HepG2 (cell line): ENCODE data around the gene LASP1. TPM values are rescaled to one million over a fixed set of nuclear protein-coding genes. Genes with fewer than 3 reads are reported as not detected.

Experiments
- CC2D1A ChIP-seq: sonication (generic); formaldehyde crosslinking; IDR thresholded peaks from 2 replicates; pipeline ENCODE4 v1.8.1; 2023; ENCODE audit warnings: mild to moderate bottlenecking, missing genetic modification reagents
- FOXJ3 ChIP-seq: sonication (generic); formaldehyde crosslinking; IDR thresholded peaks from 2 replicates; pipeline ENCODE4 v1.4.0; 2020; ENCODE audit warnings: missing genetic modification reagents, mild to moderate bottlenecking, borderline replicate concordance
- MAF1 ChIP-seq: sonication (generic); formaldehyde crosslinking; IDR thresholded peaks from 2 replicates; pipeline ENCODE4 v1.5.0; 2020; ENCODE audit warnings: missing genetic modification reagents, borderline replicate concordance
- MTA1 ChIP-seq: sonication (generic); formaldehyde crosslinking; IDR thresholded peaks from 2 replicates; pipeline ENCODE4 v1.4.0; 2020; ENCODE audit warnings: missing genetic modification reagents, mild to moderate bottlenecking, borderline replicate concordance
- NAIF1 ChIP-seq: sonication (generic); formaldehyde crosslinking; IDR thresholded peaks from 2 replicates; pipeline ENCODE4 v1.5.0; 2020; ENCODE audit warnings: mild to moderate bottlenecking, missing genetic modification reagents, borderline replicate concordance
- RAD21 ChIP-seq: fragments of 450-650 bp; formaldehyde crosslinking; IDR thresholded peaks from 2 replicates; pipeline ENCODE4 v1.5.0; 2020; ENCODE audit warnings: mild to moderate bottlenecking
- SRSF1 ChIP-seq: fragments of 200-400 bp; formaldehyde crosslinking; optimal IDR thresholded peaks from 2 replicates; pipeline ENCODE3; 2017; ENCODE audit warnings: mild to moderate bottlenecking, low read depth, low read length, moderate library complexity
- TCF7L2 ChIP-seq: IDR thresholded peaks from 2 replicates; pipeline ENCODE4 v1.6.1; 2011; ENCODE audit warnings: mild to moderate bottlenecking, low read depth, low read length, moderate library complexity
- ZFP37 ChIP-seq: sonication (generic); formaldehyde crosslinking; IDR thresholded peaks from 2 replicates; pipeline ENCODE4 v1.4.0; 2020; ENCODE audit warnings: missing genetic modification reagents, borderline replicate concordance
- ZMAT3 ChIP-seq: sonication (generic); formaldehyde crosslinking; conservative IDR thresholded peaks from 2 replicates; pipeline ENCODE4 v1.7.0; 2021; ENCODE audit warnings: missing genetic modification reagents
- ZNF234 ChIP-seq: sonication (generic); formaldehyde crosslinking; conservative IDR thresholded peaks from 2 replicates; pipeline ENCODE4 v1.5.1; 2020; ENCODE audit warnings: mild to moderate bottlenecking, missing genetic modification reagents
- ZNF30 ChIP-seq: sonication (generic); formaldehyde crosslinking; IDR thresholded peaks from 2 replicates; pipeline ENCODE4 v1.5.0; 2020; ENCODE audit warnings: mild to moderate bottlenecking, missing genetic modification reagents
- ZNF337 ChIP-seq: sonication (generic); formaldehyde crosslinking; IDR thresholded peaks from 2 replicates; pipeline ENCODE4 v1.5.1; 2020; ENCODE audit warnings: missing genetic modification reagents, low read depth, mild to moderate bottlenecking, borderline replicate concordance
- ZNF713 ChIP-seq: sonication (generic); formaldehyde crosslinking; IDR thresholded peaks from 2 replicates; pipeline ENCODE4 v1.4.0; 2020; ENCODE audit warnings: mild to moderate bottlenecking, missing genetic modification reagents
- ZNF879 ChIP-seq: sonication (generic); formaldehyde crosslinking; IDR thresholded peaks from 2 replicates; pipeline ENCODE4 v1.8.1; 2023; ENCODE audit warnings: missing genetic modification reagents
- polyA plus RNA-seq, 8 experiments: library from polyadenylated mRNA; depleted of rRNA in 3 of 8; stranded (reverse) in 7 of 8; unstranded in 1 of 8; fragments of >200 nt; fragmentation: Illumina TruSeq in 4 of 8; extraction: Trizol in 4 of 8; gene quantifications; 2 replicates each; pipeline versions ENCODE4 v1.2.1 to v1.2.3, GENCODE V29; 2011 to 2016; ENCODE audit warnings: low read depth in 4 of 8, missing spikeins in 1 of 8, mixed read lengths in 1 of 8; ENCODE audit not compliant: insufficient read depth in 1 of 8
- total RNA-seq, 5 experiments: library from RNA; depleted of rRNA; stranded (reverse); fragments of >200 nt; fragmentation: Illumina TruSeq; extraction: Trizol; gene quantifications; 2 replicates each; pipeline ENCODE4 v1.2.3, GENCODE V29; 2016; ENCODE audit warnings: low read depth in 1 of 5
- TF ChIP-seq, protein P1 (sequence below): sonication (generic); formaldehyde crosslinking; IDR thresholded peaks from 2 replicates; pipeline ENCODE4 v1.4.0; 2020; ENCODE audit warnings: mild to moderate bottlenecking, missing genetic modification reagents
- TF ChIP-seq, protein P2 (sequence below): sonication (generic); formaldehyde crosslinking; IDR thresholded peaks from 2 replicates; pipeline ENCODE4 v1.5.0; 2020; ENCODE audit warnings: mild to moderate bottlenecking, missing genetic modification reagents
- TF ChIP-seq, protein P3 (sequence below): sonication (generic); formaldehyde crosslinking; IDR thresholded peaks from 2 replicates; pipeline ENCODE4 v1.5.0; 2020; ENCODE audit warnings: missing genetic modification reagents
- TF ChIP-seq, protein P4 (sequence below): sonication (generic); formaldehyde crosslinking; IDR thresholded peaks from 2 replicates; pipeline ENCODE4 v1.5.1; 2020; ENCODE audit warnings: missing genetic modification reagents, mild to moderate bottlenecking, borderline replicate concordance
- TF ChIP-seq, protein P5 (sequence below): sonication (generic); formaldehyde crosslinking; IDR thresholded peaks from 2 replicates; pipeline ENCODE4 v1.8.1; 2023; ENCODE audit warnings: mild to moderate bottlenecking, missing genetic modification reagents

Gene LASP1
- total and polyA plus RNA-seq, 2 of the 13 experiments (the other 11 are each of a cell fraction or from before 2014, with no cell fraction given) = 70.1 to 97.0 TPM

DNA sequence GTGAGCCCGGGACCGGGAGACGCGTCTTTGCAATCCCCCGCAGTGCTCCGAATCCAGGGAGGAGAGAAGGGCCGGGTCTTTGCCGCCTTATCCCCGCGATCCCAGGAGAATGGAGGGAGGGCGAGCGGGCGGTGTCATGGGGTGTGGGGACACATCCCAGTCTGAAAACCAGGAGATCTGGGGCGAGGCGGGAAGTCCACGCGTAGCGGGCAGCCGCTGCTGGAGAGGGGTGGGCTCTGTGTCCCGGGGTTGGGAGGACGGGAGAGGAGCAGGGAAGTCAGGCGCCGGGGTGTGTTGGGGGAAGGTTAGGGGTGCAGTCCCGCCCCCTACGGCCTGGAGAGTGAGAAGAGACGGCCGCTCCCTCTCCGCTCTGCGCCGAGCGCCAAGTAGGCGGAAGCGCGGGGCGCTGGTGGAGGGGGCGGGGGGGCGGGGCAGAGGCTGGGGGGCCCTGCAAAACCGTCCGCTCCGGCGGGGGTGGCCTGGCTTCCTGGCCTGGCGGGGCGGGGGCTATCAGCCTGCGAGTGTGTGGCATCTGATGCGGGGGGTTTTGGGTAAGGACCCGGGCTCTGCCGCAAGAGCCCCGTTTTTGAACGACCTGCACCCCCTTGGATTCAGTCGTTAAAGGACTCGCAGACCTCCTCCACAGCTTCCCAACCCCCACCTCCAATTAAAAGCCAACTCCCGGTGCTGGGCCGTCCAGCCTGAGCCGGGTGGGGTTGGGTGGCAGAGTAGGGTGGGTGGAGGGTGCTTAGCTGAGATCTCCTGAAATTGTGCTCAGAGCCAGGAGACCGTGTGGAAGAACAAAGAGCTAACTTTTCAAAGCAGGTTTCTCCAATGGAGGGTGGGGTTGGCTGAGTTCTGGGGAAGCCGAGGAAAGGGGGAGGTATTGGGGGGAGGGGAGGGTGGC lies 654 bp downstream of the LASP1 start (continued):
- TF ChIP-seq ZNF30 (CRISPR knock-in tag) = no peak
- TF ChIP-seq, protein P1, sequence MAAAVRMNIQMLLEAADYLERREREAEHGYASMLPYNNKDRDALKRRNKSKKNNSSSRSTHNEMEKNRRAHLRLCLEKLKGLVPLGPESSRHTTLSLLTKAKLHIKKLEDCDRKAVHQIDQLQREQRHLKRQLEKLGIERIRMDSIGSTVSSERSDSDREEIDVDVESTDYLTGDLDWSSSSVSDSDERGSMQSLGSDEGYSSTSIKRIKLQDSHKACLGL (CRISPR knock-in tag) = peak; percentile 77
- TF ChIP-seq, protein P2, sequence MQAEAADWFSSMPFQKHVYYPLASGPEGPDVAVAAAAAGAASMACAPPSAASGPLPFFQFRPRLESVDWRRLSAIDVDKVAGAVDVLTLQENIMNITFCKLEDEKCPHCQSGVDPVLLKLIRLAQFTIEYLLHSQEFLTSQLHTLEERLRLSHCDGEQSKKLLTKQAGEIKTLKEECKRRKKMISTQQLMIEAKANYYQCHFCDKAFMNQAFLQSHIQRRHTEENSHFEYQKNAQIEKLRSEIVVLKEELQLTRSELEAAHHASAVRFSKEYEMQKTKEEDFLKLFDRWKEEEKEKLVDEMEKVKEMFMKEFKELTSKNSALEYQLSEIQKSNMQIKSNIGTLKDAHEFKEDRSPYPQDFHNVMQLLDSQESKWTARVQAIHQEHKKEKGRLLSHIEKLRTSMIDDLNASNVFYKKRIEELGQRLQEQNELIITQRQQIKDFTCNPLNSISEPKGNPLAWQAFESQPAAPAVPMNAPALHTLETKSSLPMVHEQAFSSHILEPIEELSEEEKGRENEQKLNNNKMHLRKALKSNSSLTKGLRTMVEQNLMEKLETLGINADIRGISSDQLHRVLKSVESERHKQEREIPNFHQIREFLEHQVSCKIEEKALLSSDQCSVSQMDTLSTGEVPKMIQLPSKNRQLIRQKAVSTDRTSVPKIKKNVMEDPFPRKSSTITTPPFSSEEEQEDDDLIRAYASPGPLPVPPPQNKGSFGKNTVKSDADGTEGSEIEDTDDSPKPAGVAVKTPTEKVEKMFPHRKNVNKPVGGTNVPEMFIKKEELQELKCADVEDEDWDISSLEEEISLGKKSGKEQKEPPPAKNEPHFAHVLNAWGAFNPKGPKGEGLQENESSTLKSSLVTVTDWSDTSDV = no peak
- no peak for TF ChIP-seq ZNF713 (CRISPR knock-in tag)
- TF ChIP-seq ZMAT3 (CRISPR knock-in tag) = no peak
- no peak for TF ChIP-seq MAF1 (CRISPR knock-in tag)
- TF ChIP-seq, protein P3, sequence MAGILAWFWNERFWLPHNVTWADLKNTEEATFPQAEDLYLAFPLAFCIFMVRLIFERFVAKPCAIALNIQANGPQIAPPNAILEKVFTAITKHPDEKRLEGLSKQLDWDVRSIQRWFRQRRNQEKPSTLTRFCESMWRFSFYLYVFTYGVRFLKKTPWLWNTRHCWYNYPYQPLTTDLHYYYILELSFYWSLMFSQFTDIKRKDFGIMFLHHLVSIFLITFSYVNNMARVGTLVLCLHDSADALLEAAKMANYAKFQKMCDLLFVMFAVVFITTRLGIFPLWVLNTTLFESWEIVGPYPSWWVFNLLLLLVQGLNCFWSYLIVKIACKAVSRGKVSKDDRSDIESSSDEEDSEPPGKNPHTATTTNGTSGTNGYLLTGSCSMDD (CRISPR knock-in tag) = no peak
- TF ChIP-seq FOXJ3 (CRISPR knock-in tag) = no peak
- no peak for TF ChIP-seq ZNF234 (CRISPR knock-in tag)
- TF ChIP-seq CC2D1A = no peak
- TF ChIP-seq, protein P4, sequence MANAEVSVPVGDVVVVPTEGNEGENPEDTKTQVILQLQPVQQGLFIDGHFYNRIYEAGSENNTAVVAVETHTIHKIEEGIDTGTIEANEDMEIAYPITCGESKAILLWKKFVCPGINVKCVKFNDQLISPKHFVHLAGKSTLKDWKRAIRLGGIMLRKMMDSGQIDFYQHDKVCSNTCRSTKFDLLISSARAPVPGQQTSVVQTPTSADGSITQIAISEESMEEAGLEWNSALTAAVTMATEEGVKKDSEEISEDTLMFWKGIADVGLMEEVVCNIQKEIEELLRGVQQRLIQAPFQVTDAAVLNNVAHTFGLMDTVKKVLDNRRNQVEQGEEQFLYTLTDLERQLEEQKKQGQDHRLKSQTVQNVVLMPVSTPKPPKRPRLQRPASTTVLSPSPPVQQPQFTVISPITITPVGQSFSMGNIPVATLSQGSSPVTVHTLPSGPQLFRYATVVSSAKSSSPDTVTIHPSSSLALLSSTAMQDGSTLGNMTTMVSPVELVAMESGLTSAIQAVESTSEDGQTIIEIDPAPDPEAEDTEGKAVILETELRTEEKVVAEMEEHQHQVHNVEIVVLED = no peak
- peak; percentile 56; the same call in 1 of the 2 replicates for TF ChIP-seq ZNF879 (CRISPR knock-in tag)
- TF ChIP-seq RAD21 (CRISPR knock-in tag) = no peak
- TF ChIP-seq SRSF1 = no peak
- TF ChIP-seq, protein P5, sequence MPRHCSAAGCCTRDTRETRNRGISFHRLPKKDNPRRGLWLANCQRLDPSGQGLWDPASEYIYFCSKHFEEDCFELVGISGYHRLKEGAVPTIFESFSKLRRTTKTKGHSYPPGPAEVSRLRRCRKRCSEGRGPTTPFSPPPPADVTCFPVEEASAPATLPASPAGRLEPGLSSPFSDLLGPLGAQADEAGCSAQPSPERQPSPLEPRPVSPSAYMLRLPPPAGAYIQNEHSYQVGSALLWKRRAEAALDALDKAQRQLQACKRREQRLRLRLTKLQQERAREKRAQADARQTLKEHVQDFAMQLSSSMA = no peak
- 0 out of 2 replicates have a peak, but pooled peaks have one; percentile 67 for TF ChIP-seq NAIF1
- TF ChIP-seq ZNF337 = no peak
- TF ChIP-seq MTA1 = no peak
- no peak for TF ChIP-seq TCF7L2
- TF ChIP-seq ZFP37 (CRISPR knock-in tag) = peak; percentile 14; the same call in 1 of the 2 replicates
